Measurements from ENCODE around the gene C10orf90. TPM values are rescaled to one million over a fixed set of nuclear protein-coding genes. Genes with fewer than 3 reads are reported as not detected.

Gene C10orf90
- total and polyA plus RNA-seq, 12 donors, result 0.04 to 0.36 TPM; not detected in 10

DNA sequence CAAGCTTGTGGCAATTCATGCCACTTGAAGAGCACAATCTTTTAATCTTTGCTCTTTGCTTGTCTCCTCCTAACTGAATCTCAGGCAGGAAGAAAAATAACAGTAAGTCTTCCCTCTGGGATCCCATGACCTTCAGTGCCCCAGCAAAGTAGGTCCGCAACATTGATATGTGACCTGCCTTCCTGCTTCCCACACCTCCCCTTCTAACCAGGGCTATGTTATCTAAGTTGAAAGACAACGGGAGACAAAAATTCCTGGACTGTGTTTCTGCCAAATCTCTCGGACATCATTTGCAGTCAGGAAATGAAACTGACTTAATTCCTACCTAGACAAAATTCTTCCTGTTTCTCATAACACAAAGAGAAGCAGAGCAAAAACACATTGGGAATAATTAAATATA, 53.8 kb downstream of the C10orf90 start:
- Histone ChIP-seq H3K27me3 (peaks cover 0 to 5% (median 0%) of the 10 kb centered on the region in 7 donors), H3K4me1 (peaks cover 0 to 12% (median 0%) of the 10 kb centered on the region in 9 donors), H3K4me3 (no peak overlapping the region), H3K9me3 (no peaks in the 10 kb centered on the region), H3K27ac (peak overlapping the region in 1 of 10 donors; percentile 53), H3K36me3 (no peaks in the 10 kb centered on the region)
- TF ChIP-seq, protein P1, sequence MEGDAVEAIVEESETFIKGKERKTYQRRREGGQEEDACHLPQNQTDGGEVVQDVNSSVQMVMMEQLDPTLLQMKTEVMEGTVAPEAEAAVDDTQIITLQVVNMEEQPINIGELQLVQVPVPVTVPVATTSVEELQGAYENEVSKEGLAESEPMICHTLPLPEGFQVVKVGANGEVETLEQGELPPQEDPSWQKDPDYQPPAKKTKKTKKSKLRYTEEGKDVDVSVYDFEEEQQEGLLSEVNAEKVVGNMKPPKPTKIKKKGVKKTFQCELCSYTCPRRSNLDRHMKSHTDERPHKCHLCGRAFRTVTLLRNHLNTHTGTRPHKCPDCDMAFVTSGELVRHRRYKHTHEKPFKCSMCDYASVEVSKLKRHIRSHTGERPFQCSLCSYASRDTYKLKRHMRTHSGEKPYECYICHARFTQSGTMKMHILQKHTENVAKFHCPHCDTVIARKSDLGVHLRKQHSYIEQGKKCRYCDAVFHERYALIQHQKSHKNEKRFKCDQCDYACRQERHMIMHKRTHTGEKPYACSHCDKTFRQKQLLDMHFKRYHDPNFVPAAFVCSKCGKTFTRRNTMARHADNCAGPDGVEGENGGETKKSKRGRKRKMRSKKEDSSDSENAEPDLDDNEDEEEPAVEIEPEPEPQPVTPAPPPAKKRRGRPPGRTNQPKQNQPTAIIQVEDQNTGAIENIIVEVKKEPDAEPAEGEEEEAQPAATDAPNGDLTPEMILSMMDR (IDR thresholded peaks at IDR 0.05), result no peak
- peak in 2 of 8 donors; percentile 42 to 52 for ATAC-seq
- DNase-seq, result no peak
- intact Hi-C loops (cut with DNase I), result loop anchor here in 1 of 10 donors (10.0 kb wide), 1 partner anchor 238 kb away; no protein-coding TSS in a partner anchor
- WGBS, 2 donors, result 16 to 21% methylated on average over 3 of the region's 3 CpGs

DNA sequence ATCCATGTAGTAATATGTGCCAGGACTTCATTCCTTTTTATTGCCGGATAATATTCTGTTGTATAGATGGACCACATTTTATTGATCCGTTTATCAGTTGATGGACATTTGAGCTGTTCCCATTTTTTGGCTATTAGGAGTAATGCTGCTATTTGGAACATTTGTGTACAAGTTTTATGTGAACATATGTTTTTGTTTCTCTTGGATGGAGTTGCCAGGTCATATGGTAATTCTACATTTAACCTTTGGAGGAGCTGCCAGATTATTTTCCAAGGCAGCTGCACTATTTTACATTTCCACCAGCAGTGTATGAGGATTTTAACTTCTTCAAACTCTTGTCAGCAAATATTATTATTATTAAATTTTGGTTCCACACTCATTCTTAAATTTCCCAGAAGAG, 59.2 kb downstream of the C10orf90 start:
- TF ChIP-seq, protein P1 (IDR thresholded peaks at IDR 0.05), result no peak
- Histone ChIP-seq H3K27ac (no peak overlapping the region), H3K9me3 (no peaks in the 10 kb centered on the region), H3K36me3 (no peaks in the 10 kb centered on the region), H3K4me3 (no peak overlapping the region), H3K27me3 (peaks cover 0 to 5% (median 0%) of the 10 kb centered on the region in 7 donors), H3K4me1 (no peaks in the 10 kb centered on the region)
- intact Hi-C loops (cut with DNase I), result loop anchor here in 1 of 10 donors (10.0 kb wide), 1 partner anchor 243 kb away; no protein-coding TSS in a partner anchor
- DNase-seq, result no peak
- 73 to 85% methylated on average over 2 of the region's 2 CpGs for WGBS, 2 donors
- no peak for ATAC-seq

DNA sequence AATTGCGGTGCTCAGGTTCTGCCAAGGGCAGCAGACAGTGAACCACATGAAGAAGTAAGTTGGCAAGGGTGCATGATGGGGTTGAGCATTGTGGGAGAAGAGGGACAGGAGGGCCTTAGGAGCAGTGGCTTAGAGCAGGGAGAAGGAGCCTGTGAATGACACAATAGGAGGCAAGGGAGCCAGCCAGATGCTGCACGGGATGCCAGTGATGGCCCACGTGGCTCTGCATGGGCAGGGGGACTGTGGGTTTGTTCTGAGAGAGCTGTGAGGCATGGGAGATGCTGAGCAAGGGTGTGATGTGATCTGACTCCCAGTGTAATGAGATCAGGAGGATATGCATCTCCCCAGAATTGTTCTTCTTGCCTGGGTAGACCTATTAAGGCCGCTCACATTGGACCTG, 60.9 kb downstream of the C10orf90 start:
- H3K27ac ChIP-seq, result no peak overlapping the region
- H3K4me1 ChIP-seq, result no peaks in the 10 kb centered on the region
- TF ChIP-seq, protein P1 (IDR thresholded peaks at IDR 0.05), result no peak
- DNase-seq, result no peak
- H3K4me3 ChIP-seq, result no peak overlapping the region
- ATAC-seq, result no peak
- intact Hi-C loops (cut with DNase I), result no loop called here
- H3K27me3 ChIP-seq, result peaks cover 0 to 8% (median 0%) of the 10 kb centered on the region in 7 donors
- H3K9me3 ChIP-seq, result no peaks in the 10 kb centered on the region
- 69 to 73% methylated on average over 4 of the region's 4 CpGs for WGBS, 2 donors
- H3K36me3 ChIP-seq, result no peaks in the 10 kb centered on the region

DNA sequence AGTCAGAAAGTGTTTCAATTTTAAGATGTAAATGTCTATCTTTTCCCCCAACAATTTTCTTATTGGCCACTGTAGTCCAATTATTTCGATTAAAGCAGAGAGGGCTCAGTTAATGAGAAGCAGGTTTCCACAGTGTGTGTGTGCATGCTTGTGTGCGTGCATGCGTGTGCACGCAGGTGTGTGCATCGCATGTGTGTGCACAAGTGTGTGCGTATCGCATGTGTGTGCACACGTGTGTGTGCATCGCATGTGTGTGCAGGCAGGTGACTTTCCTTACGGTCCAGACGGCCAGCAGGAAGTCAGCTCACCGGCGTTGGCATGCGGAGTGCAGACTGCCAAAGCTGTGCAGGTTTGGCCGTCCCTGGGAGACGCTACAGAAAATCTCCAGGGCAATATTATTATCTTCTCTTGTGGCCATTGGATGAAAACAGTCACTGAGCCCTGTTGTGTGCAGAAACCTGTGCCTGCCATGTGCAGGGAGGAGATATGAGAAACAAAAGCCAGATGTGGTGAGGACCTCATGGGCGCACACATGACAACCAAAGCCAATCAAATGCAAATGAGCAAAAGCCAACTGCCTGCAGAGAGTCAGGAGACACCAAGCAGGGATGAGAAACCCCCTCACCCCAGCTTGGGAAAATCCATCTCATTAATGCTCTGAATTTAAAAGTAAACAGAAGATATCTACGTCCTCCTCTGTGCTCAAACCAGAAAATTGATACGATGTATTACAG, 70.4 kb downstream of the C10orf90 start:
- 74 to 79% methylated on average over 19 of the region's 19 CpGs for whole genome bisulfite sequencing, 2 donors
- H3K4me1 ChIP-seq, result no peaks in the 10 kb centered on the region
- no peak overlapping the region for H3K27ac ChIP-seq
- no peaks in the 10 kb centered on the region for H3K36me3 ChIP-seq
- intact Hi-C loops (cut with DNase I), result no loop called here
- H3K27me3 ChIP-seq, result peaks cover 0 to 12% (median 3%) of the 10 kb centered on the region in 7 donors
- H3K9me3 ChIP-seq, result no peaks in the 10 kb centered on the region
- no peak for ATAC-seq
- no peak for DNase-seq
- H3K4me3 ChIP-seq, result no peak overlapping the region
- TF ChIP-seq, protein P1 (IDR thresholded peaks at IDR 0.05), result no peak

Data from heart right ventricle (tissue), 16 donors.